Mesenchymal stem cell (in vitro differentiated cells and primary cell): ENCODE results near the gene RNF220.

Experiments
- DNase-seq: peaks from one replicate; pipeline ENCODE4 v3.0.0-alpha.2; 2013
- H2AFZ ChIP-seq: one replicate; pipeline ENCODE4 v1.6.1; 2013; ENCODE audit warnings: low read depth, mild to moderate bottlenecking, control low read depth, inconsistent platforms, low read length, moderate library complexity
- H2AK5ac ChIP-seq: 2 replicates; pipeline ENCODE4 v1.6.1; 2013; ENCODE audit warnings: low read length, moderate library complexity, mild to moderate bottlenecking, inconsistent platforms; ENCODE audit not compliant: severe bottlenecking
- H2BK120ac ChIP-seq: one replicate; pipeline ENCODE4 v1.6.1; 2013; ENCODE audit warnings: low read depth, mild to moderate bottlenecking, inconsistent platforms, low read length, moderate library complexity
- H2BK12ac ChIP-seq, 2 experiments: one replicate each; pipeline ENCODE4 v1.6.1; 2013; ENCODE audit warnings: inconsistent platforms in 2 of 2, low read length in 2 of 2, mild to moderate bottlenecking in 2 of 2, moderate library complexity in 2 of 2, control low read depth in 1 of 2
- H2BK15ac ChIP-seq: one replicate; pipeline ENCODE4 v1.6.1; 2013; ENCODE audit warnings: mild to moderate bottlenecking, low read depth, inconsistent platforms; ENCODE audit not compliant: poor library complexity, severe bottlenecking
- H2BK5ac ChIP-seq: 2 replicates; pipeline ENCODE4 v1.6.1; 2013; ENCODE audit warnings: low read depth, mild to moderate bottlenecking, low read length, control low read depth, inconsistent platforms; ENCODE audit not compliant: poor library complexity, severe bottlenecking
- H3K14ac ChIP-seq, 2 experiments: one replicate each; pipeline ENCODE4 v1.6.1; 2013; ENCODE audit warnings: inconsistent platforms in 2 of 2, low read length in 2 of 2, control low read depth in 1 of 2, mild to moderate bottlenecking in 1 of 2, moderate library complexity in 1 of 2
- H3K18ac ChIP-seq, 2 experiments: one replicate each; pipeline ENCODE4 v1.6.1; 2013; ENCODE audit warnings: inconsistent platforms in 2 of 2, low read length in 2 of 2, control low read depth in 1 of 2, low read depth in 1 of 2, mild to moderate bottlenecking in 1 of 2
- H3K23ac ChIP-seq, 2 experiments: one replicate each; pipeline ENCODE4 v1.6.1; 2013; ENCODE audit warnings: inconsistent platforms in 2 of 2, low read length in 2 of 2, mild to moderate bottlenecking in 2 of 2, moderate library complexity in 2 of 2, control low read depth in 1 of 2
- H3K27ac ChIP-seq: 2 replicates; pipeline ENCODE4 v1.5.1; 2013; ENCODE audit warnings: mild to moderate bottlenecking, moderate library complexity, low read length, control low read depth, inconsistent platforms; ENCODE audit not compliant: poor library complexity, severe bottlenecking
- H3K27me3 ChIP-seq, 2 experiments: 2 replicates each; pipeline versions ENCODE4 v1.6.1 to v1.7.0; 2013; ENCODE audit warnings: low read length in 2 of 2, mild to moderate bottlenecking in 2 of 2, moderate library complexity in 2 of 2, control low read depth in 1 of 2, inconsistent platforms in 1 of 2; ENCODE audit not compliant: control insufficient read depth in 1 of 2, insufficient read depth in 1 of 2
- H3K36me3 ChIP-seq, 2 experiments: 2 replicates each; pipeline versions ENCODE4 v1.6.1 to v1.7.0; 2013; ENCODE audit warnings: low read length in 2 of 2, control low read depth in 1 of 2, inconsistent platforms in 1 of 2, low read depth in 1 of 2, mild to moderate bottlenecking in 1 of 2; ENCODE audit not compliant: insufficient read depth in 2 of 2, control insufficient read depth in 1 of 2
- H3K4ac ChIP-seq, 2 experiments: one replicate each; pipeline ENCODE4 v1.6.1; 2013; ENCODE audit warnings: inconsistent platforms in 2 of 2, low read length in 2 of 2, mild to moderate bottlenecking in 2 of 2, moderate library complexity in 2 of 2, control low read depth in 1 of 2, low read depth in 1 of 2
- H3K4me1 ChIP-seq: 2 replicates; pipeline ENCODE4 v1.6.1; 2013; ENCODE audit warnings: low read depth, low read length, control low read depth; ENCODE audit not compliant: control insufficient read depth, insufficient read depth
- H3K4me2 ChIP-seq: 2 replicates; pipeline ENCODE4 v1.6.1; 2013; ENCODE audit warnings: low read length, mild to moderate bottlenecking, inconsistent platforms; ENCODE audit not compliant: poor library complexity, severe bottlenecking
- H3K4me3 ChIP-seq, 2 experiments: 2 replicates each; pipeline versions ENCODE4 v1.5.1 to v1.7.0; 2013; ENCODE audit warnings: low read length in 2 of 2, mild to moderate bottlenecking in 2 of 2, control low read depth in 1 of 2, low read depth in 1 of 2; ENCODE audit not compliant: insufficient read depth in 1 of 2
- H3K79me1 ChIP-seq: replicated peaks from 2 replicates; pipeline ENCODE4 v1.6.1; 2013; ENCODE audit warnings: mild to moderate bottlenecking, control low read depth, low read length, inconsistent platforms; ENCODE audit not compliant: poor library complexity, severe bottlenecking
- H3K9ac ChIP-seq: 2 replicates; pipeline ENCODE4 v1.7.0; 2013; ENCODE audit warnings: mild to moderate bottlenecking, low read length, moderate library complexity
- H3K9me3 ChIP-seq: 2 replicates; pipeline ENCODE4 v1.7.0; 2013; ENCODE audit warnings: mild to moderate bottlenecking, low read length; ENCODE audit not compliant: control insufficient read depth
- H4K8ac ChIP-seq: one replicate; pipeline ENCODE4 v1.6.1; 2013; ENCODE audit warnings: inconsistent platforms, mild to moderate bottlenecking, low read length, moderate library complexity
- H4K91ac ChIP-seq: one replicate; pipeline ENCODE4 v1.6.1; 2013; ENCODE audit warnings: mild to moderate bottlenecking, low read length, inconsistent platforms
- WGBS: methylation state at CpG from one replicate; pipeline ENCODE4 v1.1.7; 2013; ENCODE audit warnings: mixed read lengths; 5-methylcytosine and 5-hydroxymethylcytosine counted together

The RNF220 gene

GRCh38 chr1:44368471-44369151 is 36.4 kb upstream of the RNF220 start:
- Histone ChIP-seq H3K27me3 (peaks cover 43 to 64% of the 10 kb centered on the region in 2 experiments), H2BK120ac (no peak overlapping the region), H3K4me1 (no peaks in the 10 kb centered on the region), H3K36me3 (no peaks in the 10 kb centered on the region), H3K79me1 (no peaks in the 10 kb centered on the region), H3K4ac (no peak overlapping the region), H2BK15ac (no peak overlapping the region), H3K9ac (no peak overlapping the region), H2AK5ac (no peak overlapping the region), H3K4me3 (no peak overlapping the region), H3K23ac (no peak overlapping the region), H3K18ac (no peak overlapping the region), H4K91ac (peak overlapping the region; percentile 8), H2BK5ac (no peak overlapping the region), H2BK12ac (no peak overlapping the region), H3K9me3 (no peaks in the 10 kb centered on the region), H3K4me2 (no peak overlapping the region), H2AFZ (no peak overlapping the region), H3K14ac (no peak overlapping the region), H4K8ac (no peak overlapping the region), H3K27ac (no peak overlapping the region)
- WGBS: 76% methylated on average over 12 of the region's 12 CpGs
- no peak for DNase-seq

- no peak overlapping the region for H3K23ac ChIP-seq
- H3K4me3 ChIP-seq: no peak overlapping the region
- H3K36me3 ChIP-seq: no peaks in the 10 kb centered on the region
- no peak overlapping the region for H4K91ac ChIP-seq
- H3K27ac ChIP-seq: no peak overlapping the region
- no peak overlapping the region for H3K18ac ChIP-seq
- no peak overlapping the region for H3K9ac ChIP-seq
- H3K79me1 ChIP-seq: no peaks in the 10 kb centered on the region
- DNase-seq: no peak
- no peaks in the 10 kb centered on the region for H3K9me3 ChIP-seq
- no peak overlapping the region for H3K14ac ChIP-seq
- no peak overlapping the region for H2BK5ac ChIP-seq
- no peak overlapping the region for H2BK15ac ChIP-seq
- H3K4me2 ChIP-seq: no peak overlapping the region
- H4K8ac ChIP-seq: no peak overlapping the region
- H3K27me3 ChIP-seq: peaks cover 28 to 43% of the 10 kb centered on the region in 2 experiments
- no peak overlapping the region for H2AK5ac ChIP-seq
- H2AFZ ChIP-seq: no peak overlapping the region
- no peak overlapping the region for H2BK120ac ChIP-seq
- no peak overlapping the region for H2BK12ac ChIP-seq
- no peaks in the 10 kb centered on the region for H3K4me1 ChIP-seq
- no peak overlapping the region for H3K4ac ChIP-seq
Observed at GRCh38 chr1:44371206-44371605, 33.8 kb upstream of the RNF220 start.

- no peak overlapping the region for H3K14ac ChIP-seq
- no peak overlapping the region for H2AK5ac ChIP-seq
- no peaks in the 10 kb centered on the region for H3K36me3 ChIP-seq
- no peaks in the 10 kb centered on the region for H3K9me3 ChIP-seq
- no peak overlapping the region for H2BK12ac ChIP-seq
- no peak for DNase-seq
- no peak overlapping the region for H3K4me3 ChIP-seq
- no peak overlapping the region for H2BK5ac ChIP-seq
- H4K91ac ChIP-seq: no peak overlapping the region
- no peak overlapping the region for H4K8ac ChIP-seq
- 94% methylated on average over 5 of the region's 6 CpGs for WGBS
- peaks cover 13 to 33% of the 10 kb centered on the region in 2 experiments for H3K27me3 ChIP-seq
- no peaks in the 10 kb centered on the region for H3K4me1 ChIP-seq
- no peak overlapping the region for H3K23ac ChIP-seq
- H2BK120ac ChIP-seq: no peak overlapping the region
- H2BK15ac ChIP-seq: no peak overlapping the region
- H3K4ac ChIP-seq: no peak overlapping the region
- H3K18ac ChIP-seq: no peak overlapping the region
- H2AFZ ChIP-seq: no peak overlapping the region
- H3K4me2 ChIP-seq: no peak overlapping the region
- no peak overlapping the region for H3K9ac ChIP-seq
- H3K79me1 ChIP-seq: no peaks in the 10 kb centered on the region
- H3K27ac ChIP-seq: no peak overlapping the region
Observed at GRCh38 chr1:44375547-44375946, 29.5 kb upstream of the RNF220 start.

GRCh38 chr1:44377925-44378784 is 26.9 kb upstream of the RNF220 start:
- Histone ChIP-seq H3K79me1 (no peaks in the 10 kb centered on the region), H3K27me3 (peaks cover 25 to 41% of the 10 kb centered on the region in 2 experiments), H3K27ac (no peak overlapping the region), H2BK120ac (no peak overlapping the region), H4K91ac (no peak overlapping the region), H3K4ac (no peak overlapping the region), H3K36me3 (no peaks in the 10 kb centered on the region), H2BK12ac (no peak overlapping the region), H3K4me1 (no peaks in the 10 kb centered on the region), H3K9ac (no peak overlapping the region), H3K4me2 (no peak overlapping the region), H3K4me3 (no peak overlapping the region), H3K9me3 (no peaks in the 10 kb centered on the region), H4K8ac (no peak overlapping the region), H2BK5ac (no peak overlapping the region), H3K14ac (no peak overlapping the region), H2AK5ac (no peak overlapping the region), H3K23ac (no peak overlapping the region), H2AFZ (no peak overlapping the region), H3K18ac (no peak overlapping the region), H2BK15ac (no peak overlapping the region)
- 68% methylated on average over 12 of the region's 12 CpGs for WGBS
- peak; percentile 57 for DNase-seq
